DOHH2 (cell line): ENCODE measurements around the gene ACSF2.

Experiments
- H3F3A ChIP-seq: fragments of 200-600 bp; sonication (generic), shearing (Covaris generic); 2 replicates; pipeline ENCODE4 v1.6.0; 2016; ENCODE audit warnings: antibody characterized with exemption, mild to moderate bottlenecking; ENCODE audit not compliant: control insufficient read depth, insufficient read depth
- H3K27ac ChIP-seq: fragments of 200-600 bp; sonication (generic); 2 replicates; pipeline ENCODE4 v1.5.1; 2014; ENCODE audit warnings: low read depth, mild to moderate bottlenecking, low read length, moderate library complexity
- H3K27me3 ChIP-seq: fragments of 200-600 bp; sonication (generic); 2 replicates; pipeline ENCODE4 v1.6.1; 2014; ENCODE audit warnings: mild to moderate bottlenecking, low read length, mixed read lengths; ENCODE audit not compliant: control insufficient read depth
- H3K36me3 ChIP-seq: fragments of 200-600 bp; sonication (generic); 2 replicates; pipeline ENCODE4 v1.6.1; 2014; ENCODE audit warnings: mild to moderate bottlenecking, low read length, moderate library complexity, mixed read lengths; ENCODE audit not compliant: control insufficient read depth
- H3K4me1 ChIP-seq: fragments of 200-600 bp; sonication (generic); 2 replicates; pipeline ENCODE4 v1.6.1; 2014; ENCODE audit warnings: mild to moderate bottlenecking, low read length, mixed read lengths; ENCODE audit not compliant: control insufficient read depth
- H3K4me2 ChIP-seq: fragments of 200-600 bp; sonication (generic); 2 replicates; pipeline ENCODE4 v1.6.0; 2014; ENCODE audit warnings: mild to moderate bottlenecking, low read length, moderate library complexity
- H3K4me3 ChIP-seq: fragments of 200-600 bp; sonication (generic); 2 replicates; pipeline ENCODE4 v1.5.1; 2014; ENCODE audit warnings: mild to moderate bottlenecking, low read length, mixed read lengths
- H3K79me2 ChIP-seq: fragments of 200-600 bp; sonication (generic); 2 replicates; pipeline ENCODE4 v1.6.1; 2014; ENCODE audit warnings: mild to moderate bottlenecking, low read length, mixed read lengths; ENCODE audit not compliant: control insufficient read depth
- H3K9me2 ChIP-seq: fragments of 200-600 bp; sonication (generic); replicated peaks from 2 replicates; pipeline ENCODE4 v1.6.1; 2014; ENCODE audit warnings: mild to moderate bottlenecking, low read length, mixed read lengths; ENCODE audit not compliant: control insufficient read depth
- H3K9me3 ChIP-seq: fragments of 200-600 bp; sonication (generic); 2 replicates; pipeline ENCODE4 v1.6.1; 2014; ENCODE audit warnings: antibody characterized with exemption, low read length, mixed read lengths; ENCODE audit not compliant: control insufficient read depth, insufficient read depth
- H4K20me1 ChIP-seq: fragments of 200-600 bp; sonication (generic); 2 replicates; pipeline ENCODE4 v1.6.0; 2014; ENCODE audit warnings: low read depth, mild to moderate bottlenecking, antibody characterized with exemption, low read length, moderate library complexity; ENCODE audit not compliant: control insufficient read depth, insufficient read depth
- EZH2phosphoT487 ChIP-seq: fragments of 200-600 bp; sonication (generic); IDR thresholded peaks from 2 replicates; pipeline ENCODE4 v1.6.1; 2017; ENCODE audit warnings: borderline replicate concordance, mild to moderate bottlenecking, antibody characterized with exemption, low read length, moderate library complexity, mixed read lengths
- TF ChIP-seq, protein P1 (sequence below): fragments of 200-600 bp; sonication (generic); IDR thresholded peaks from one replicate; pipeline ENCODE4 v1.5.1; 2014; ENCODE audit warnings: antibody characterized with exemption, mild to moderate bottlenecking, low read depth, low read length; ENCODE audit not compliant: poor library complexity, severe bottlenecking

The ACSF2 gene

DNA sequence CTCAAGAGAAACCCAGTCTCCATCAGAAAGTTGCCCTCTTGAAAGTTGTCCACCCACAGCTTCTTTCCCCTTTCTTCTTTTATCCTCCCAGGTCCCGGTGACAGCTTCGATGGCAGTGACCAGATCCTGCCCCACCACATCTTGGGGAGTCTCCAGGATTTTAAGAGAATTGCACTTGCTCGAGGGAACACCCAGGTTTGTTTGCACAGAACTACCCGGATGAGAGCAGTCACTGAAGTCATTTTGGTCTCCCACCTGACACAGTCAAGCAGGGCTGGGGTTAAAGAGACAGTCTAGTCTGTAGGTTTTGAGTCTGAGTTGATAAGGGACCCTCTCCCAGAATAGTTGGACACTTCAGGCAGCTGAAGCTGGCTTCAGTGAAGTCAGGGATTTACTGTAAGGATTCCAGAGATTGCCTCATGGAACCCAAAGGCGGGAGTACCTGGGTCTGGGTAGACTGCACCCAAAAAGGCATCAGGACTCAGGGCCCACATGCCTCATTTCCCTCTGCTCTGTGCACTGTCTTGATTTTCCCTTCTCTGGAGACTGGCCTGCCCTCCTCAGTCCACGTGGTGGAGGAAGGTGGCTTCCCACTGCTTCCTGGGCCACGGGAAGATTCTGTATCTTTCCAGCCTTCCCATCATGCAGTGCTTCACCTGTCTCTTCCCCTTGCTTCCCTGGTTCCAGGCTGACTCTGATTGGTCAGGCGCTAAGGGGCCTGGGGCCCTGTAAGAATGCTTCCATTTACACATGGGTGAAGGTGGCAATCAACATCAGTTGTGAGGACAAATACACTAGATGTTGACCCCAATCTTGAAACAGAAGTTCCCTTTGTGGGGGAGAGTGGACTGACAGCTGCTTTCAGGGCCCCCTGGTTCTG is 91.7 kb downstream of the ACSF2 start:
- no peaks in the 10 kb centered on the region for H3K27me3 ChIP-seq
- no peaks in the 10 kb centered on the region for H3K9me3 ChIP-seq
- no peak overlapping the region for H3K4me3 ChIP-seq
- TF ChIP-seq, protein P1, sequence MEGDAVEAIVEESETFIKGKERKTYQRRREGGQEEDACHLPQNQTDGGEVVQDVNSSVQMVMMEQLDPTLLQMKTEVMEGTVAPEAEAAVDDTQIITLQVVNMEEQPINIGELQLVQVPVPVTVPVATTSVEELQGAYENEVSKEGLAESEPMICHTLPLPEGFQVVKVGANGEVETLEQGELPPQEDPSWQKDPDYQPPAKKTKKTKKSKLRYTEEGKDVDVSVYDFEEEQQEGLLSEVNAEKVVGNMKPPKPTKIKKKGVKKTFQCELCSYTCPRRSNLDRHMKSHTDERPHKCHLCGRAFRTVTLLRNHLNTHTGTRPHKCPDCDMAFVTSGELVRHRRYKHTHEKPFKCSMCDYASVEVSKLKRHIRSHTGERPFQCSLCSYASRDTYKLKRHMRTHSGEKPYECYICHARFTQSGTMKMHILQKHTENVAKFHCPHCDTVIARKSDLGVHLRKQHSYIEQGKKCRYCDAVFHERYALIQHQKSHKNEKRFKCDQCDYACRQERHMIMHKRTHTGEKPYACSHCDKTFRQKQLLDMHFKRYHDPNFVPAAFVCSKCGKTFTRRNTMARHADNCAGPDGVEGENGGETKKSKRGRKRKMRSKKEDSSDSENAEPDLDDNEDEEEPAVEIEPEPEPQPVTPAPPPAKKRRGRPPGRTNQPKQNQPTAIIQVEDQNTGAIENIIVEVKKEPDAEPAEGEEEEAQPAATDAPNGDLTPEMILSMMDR, result no peak
- TF ChIP-seq EZH2phosphoT487, result no peak
- H3K4me1 ChIP-seq, result peaks cover 10% of the 10 kb centered on the region
- H3K27ac ChIP-seq, result no peak overlapping the region
- no peaks in the 10 kb centered on the region for H3K36me3 ChIP-seq
- H3K9me2 ChIP-seq, result no peaks in the 10 kb centered on the region
- H3K4me2 ChIP-seq, result no peak overlapping the region
- H3F3A ChIP-seq, result no peaks in the 10 kb centered on the region
- H3K79me2 ChIP-seq, result no peaks in the 10 kb centered on the region
- no peaks in the 10 kb centered on the region for H4K20me1 ChIP-seq

DNA sequence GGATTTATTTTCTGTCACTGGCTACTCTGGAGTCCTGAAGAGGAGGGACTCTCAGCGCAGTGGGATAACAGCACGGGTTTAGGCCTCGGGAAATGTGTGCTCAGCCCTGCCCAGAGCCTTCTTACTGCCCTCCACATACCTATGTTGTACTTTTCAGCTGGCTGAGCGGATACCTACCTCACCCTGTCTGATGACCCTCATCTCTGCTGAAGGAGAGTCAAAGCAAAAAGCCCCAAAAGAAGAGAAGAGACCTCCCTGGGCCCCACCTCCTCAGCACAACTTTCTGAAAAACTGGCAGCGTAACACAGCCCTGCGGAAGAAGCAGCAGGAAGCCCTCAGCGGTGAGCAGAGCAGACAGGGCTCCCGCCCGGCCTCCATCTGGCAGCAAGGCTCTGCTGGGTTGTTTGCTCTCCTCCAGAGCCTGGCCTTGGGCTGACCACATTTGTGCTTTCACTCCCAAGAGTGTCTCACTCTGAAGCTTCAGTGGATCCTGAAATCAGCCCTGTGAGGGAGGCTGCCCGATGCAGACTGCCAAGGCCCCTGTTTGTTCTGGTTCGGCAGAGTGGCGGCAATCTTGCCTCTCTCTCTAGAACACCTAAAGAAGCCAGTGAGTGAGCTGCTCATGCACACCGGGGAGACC is 92.5 kb downstream of the ACSF2 start:
- no peak overlapping the region for H3K4me3 ChIP-seq
- H3K27me3 ChIP-seq, result no peaks in the 10 kb centered on the region
- H4K20me1 ChIP-seq, result no peaks in the 10 kb centered on the region
- no peaks in the 10 kb centered on the region for H3K79me2 ChIP-seq
- H3K9me2 ChIP-seq, result no peaks in the 10 kb centered on the region
- H3F3A ChIP-seq, result no peaks in the 10 kb centered on the region
- no peak overlapping the region for H3K27ac ChIP-seq
- TF ChIP-seq, protein P1, result no peak
- TF ChIP-seq EZH2phosphoT487, result no peak
- H3K9me3 ChIP-seq, result no peaks in the 10 kb centered on the region
- H3K4me2 ChIP-seq, result no peak overlapping the region
- no peaks in the 10 kb centered on the region for H3K36me3 ChIP-seq
- peaks cover 10% of the 10 kb centered on the region for H3K4me1 ChIP-seq

DNA sequence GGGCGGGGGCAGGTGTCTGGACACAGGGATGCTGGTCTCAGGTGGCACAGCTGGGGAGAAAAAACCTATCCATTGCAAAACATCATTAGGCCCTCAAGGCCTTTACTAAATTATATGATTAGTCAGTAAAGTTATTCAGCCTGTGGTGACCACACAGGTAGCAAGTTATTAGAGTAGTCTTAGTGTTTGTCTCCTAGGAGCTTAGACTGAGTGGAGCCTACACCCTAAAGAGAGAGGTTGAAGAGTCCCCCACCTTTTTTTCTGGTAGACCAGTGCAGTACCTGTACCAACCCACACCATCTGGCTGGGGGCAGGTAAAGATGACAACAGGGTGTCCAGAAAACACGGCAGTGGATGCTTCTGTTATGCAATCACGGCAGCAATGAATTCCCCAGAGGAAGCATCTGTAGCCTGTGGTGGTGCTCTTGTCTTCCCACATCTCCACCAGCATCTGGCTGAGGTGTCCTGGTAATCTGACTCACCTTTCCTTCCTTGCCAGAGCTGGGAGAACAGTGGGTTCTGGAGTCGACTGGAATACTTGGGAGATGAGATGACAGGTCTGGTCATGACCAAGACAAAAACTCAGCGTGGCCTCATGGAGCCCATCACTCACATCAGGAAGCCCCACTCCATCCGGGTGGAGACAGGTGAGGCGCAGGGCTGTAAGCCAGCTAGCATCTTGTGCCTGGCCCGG is 93.3 kb downstream of the ACSF2 start:
- Histone ChIP-seq H3K36me3 (no peaks in the 10 kb centered on the region), H3K27me3 (no peaks in the 10 kb centered on the region)
- TF ChIP-seq, protein P1, result no peak
- no peak for TF ChIP-seq EZH2phosphoT487

More for the DNA sequence above, 93.3 kb downstream of the ACSF2 start:
- H4K20me1 ChIP-seq, result no peaks in the 10 kb centered on the region
- no peaks in the 10 kb centered on the region for H3K79me2 ChIP-seq
- H3K9me3 ChIP-seq, result no peaks in the 10 kb centered on the region
- peaks cover 10% of the 10 kb centered on the region for H3K4me1 ChIP-seq
- H3K9me2 ChIP-seq, result no peaks in the 10 kb centered on the region
- H3F3A ChIP-seq, result no peaks in the 10 kb centered on the region
- H3K4me2 ChIP-seq, result no peak overlapping the region
- H3K4me3 ChIP-seq, result no peak overlapping the region
- H3K27ac ChIP-seq, result no peak overlapping the region
